ENCODE measurements around the gene IGSF21.

The IGSF21 gene

DNA sequence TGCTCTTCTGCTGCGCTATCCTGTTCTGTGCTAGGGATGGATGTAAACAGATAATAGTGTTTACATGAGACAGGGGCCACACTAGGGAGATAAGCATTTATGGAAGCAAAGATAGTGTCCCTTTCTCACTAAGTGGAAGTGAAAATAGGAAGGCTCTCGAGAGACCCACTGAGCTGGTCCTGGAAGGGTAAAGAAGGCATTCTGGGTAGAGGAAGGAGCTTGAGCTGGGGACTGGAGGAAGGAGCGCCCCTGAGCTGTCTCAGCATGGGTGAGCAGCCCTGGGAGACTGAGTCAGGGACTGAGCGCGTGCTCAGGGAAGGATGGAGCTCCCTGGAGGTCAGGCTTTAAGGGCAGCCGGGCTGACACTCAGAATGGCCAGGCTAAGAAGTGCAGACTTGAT lies 93.3 kb downstream of the IGSF21 start:
- TF ChIP-seq, protein P1, sequence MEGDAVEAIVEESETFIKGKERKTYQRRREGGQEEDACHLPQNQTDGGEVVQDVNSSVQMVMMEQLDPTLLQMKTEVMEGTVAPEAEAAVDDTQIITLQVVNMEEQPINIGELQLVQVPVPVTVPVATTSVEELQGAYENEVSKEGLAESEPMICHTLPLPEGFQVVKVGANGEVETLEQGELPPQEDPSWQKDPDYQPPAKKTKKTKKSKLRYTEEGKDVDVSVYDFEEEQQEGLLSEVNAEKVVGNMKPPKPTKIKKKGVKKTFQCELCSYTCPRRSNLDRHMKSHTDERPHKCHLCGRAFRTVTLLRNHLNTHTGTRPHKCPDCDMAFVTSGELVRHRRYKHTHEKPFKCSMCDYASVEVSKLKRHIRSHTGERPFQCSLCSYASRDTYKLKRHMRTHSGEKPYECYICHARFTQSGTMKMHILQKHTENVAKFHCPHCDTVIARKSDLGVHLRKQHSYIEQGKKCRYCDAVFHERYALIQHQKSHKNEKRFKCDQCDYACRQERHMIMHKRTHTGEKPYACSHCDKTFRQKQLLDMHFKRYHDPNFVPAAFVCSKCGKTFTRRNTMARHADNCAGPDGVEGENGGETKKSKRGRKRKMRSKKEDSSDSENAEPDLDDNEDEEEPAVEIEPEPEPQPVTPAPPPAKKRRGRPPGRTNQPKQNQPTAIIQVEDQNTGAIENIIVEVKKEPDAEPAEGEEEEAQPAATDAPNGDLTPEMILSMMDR (IDR thresholded peaks at IDR 0.05; ENCODE audit: low read length, missing control alignments) = no peak
- H3K4me3 ChIP-seq (replicated peaks; ENCODE audit: low read depth, low read length) = no peak overlapping the region
- DNase-seq (ENCODE audit: low read depth) = no peak

DNA sequence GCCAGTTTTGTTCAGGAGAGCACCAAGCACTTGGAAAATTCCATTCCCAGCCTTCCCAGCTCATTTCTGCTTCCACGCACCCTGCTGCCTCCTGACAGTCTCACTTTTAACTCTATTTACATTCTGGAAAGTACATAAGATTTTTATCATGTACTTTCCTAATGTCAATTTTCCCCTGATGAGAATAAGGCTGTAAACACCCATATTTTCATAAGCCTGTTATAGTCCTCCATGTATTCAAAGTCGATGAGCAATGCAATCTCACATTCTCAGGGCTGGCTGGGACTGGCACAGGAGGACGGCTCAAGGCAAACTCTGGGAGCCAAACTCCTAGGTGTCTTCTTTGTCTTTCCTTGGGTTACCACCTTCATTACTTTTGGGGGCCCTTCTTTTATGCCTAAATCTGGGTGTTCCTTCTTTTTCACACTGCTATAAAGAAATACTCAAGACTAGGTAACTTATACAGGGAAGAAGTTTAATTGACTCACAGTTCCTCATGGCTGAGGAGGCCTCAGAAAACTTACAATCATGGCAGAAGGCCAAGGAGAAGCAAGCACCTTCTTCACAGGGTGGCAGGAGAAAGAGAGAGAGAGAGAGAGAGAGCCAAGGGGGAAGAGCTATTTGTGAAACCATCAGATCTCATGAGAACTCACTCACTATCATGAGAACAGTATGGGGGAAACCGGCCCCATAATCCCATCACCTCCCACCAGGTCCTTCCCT lies 94.6 kb downstream of the IGSF21 start:
- no peak overlapping the region for H3K4me3 ChIP-seq (replicated peaks; ENCODE audit: low read depth, low read length)
- TF ChIP-seq, protein P1 (IDR thresholded peaks at IDR 0.05; ENCODE audit: low read length, missing control alignments) = no peak
- DNase-seq (ENCODE audit: low read depth) = no peak

DNA sequence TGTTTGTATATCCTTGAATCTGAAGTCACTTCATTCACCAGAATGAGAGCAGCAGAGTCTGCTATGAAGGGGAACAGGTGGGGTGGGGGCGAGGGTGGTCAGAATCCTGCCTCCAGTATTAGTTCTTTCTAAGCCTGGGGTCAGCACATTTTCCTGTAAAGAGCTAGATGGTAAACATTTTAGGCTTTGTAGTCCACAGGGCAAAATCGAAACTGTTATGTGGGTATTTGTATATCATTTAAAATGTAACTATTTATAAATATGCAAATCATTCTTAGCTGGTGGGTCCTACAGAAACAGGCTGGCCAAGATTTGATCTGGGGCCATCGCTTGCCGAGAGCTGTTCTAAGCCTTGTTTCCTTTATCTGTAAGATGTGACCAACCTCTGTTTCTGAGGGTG lies 96.0 kb downstream of the IGSF21 start:
- TF ChIP-seq, protein P1 (IDR thresholded peaks at IDR 0.05; ENCODE audit: low read length, missing control alignments) = no peak
- no peak for DNase-seq (ENCODE audit: low read depth)
- no peak overlapping the region for H3K4me3 ChIP-seq (replicated peaks; ENCODE audit: low read depth, low read length)

DNA sequence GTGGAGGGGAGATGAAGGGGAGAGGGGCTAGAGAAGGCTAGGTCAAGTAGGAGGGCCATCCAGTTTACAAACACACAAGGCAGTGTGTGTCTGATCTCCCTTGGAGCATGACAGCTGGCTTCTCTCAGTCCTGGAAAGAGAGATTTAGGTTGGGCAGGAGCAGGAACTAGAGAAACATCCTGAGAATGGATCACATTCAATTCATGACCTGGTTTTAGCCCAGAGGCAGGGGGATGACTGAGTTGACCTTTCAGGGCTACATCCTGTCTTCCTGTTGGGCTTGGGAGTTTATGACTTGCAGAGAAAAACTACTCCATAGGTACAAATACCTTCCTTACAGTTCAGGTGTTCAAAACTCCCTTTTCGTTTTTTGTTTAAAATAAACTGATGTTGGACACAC lies 97.0 kb downstream of the IGSF21 start:
- H3K4me3 ChIP-seq (replicated peaks; ENCODE audit: low read depth, low read length) = no peak overlapping the region
- TF ChIP-seq, protein P1 (IDR thresholded peaks at IDR 0.05; ENCODE audit: low read length, missing control alignments) = no peak
- no peak for DNase-seq (ENCODE audit: low read depth)

DNA sequence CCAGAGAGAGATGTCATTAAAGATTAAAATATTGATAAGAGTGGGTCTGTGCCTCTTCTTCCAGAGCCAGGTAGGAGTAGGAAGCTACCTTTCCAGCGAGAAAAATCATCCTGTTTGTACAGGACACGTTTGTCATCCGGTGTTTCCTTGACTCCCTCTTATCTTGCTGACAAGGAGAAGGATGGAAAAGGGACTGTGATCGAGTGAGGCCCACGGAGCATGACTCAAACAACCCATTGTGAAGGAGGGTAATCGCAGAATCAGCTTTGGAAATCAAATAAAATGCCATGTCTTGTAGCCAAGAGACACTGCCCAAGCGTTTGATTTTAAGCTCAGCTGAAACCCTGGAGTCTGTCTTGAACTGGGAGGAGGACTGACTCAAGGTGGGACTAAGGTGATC lies 97.7 kb downstream of the IGSF21 start:
- DNase-seq (ENCODE audit: low read depth) = no peak
- TF ChIP-seq, protein P1 (IDR thresholded peaks at IDR 0.05; ENCODE audit: low read length, missing control alignments) = no peak
- H3K4me3 ChIP-seq (replicated peaks; ENCODE audit: low read depth, low read length) = no peak overlapping the region

DNA sequence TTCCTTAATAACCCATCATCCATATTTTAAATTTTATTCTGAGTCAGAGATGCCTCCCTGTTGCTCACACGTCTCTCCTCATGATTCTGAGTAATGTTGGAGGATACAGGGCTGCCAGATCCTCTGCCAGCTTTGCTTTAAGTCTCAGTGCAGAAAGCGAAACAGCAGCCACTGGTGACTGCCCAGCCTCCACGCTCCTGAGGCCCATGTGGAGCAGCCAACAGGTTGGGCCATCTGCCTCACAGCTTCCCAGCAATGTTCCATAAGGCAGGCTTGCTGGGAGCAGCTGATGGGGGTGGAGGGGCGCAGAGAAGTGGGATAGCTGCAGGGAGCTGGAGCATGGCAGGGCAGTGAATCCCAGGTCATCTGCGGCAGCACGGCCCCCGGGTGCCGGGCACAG lies 104.2 kb downstream of the IGSF21 start:
- no peak for DNase-seq (ENCODE audit: low read depth)
- TF ChIP-seq, protein P1 (IDR thresholded peaks at IDR 0.05; ENCODE audit: low read length, missing control alignments) = no peak
- no peak overlapping the region for H3K4me3 ChIP-seq (replicated peaks; ENCODE audit: low read depth, low read length)

Data from fibroblast of pulmonary artery (primary cell).